Thyroid gland (tissue), 4 donors: ENCODE results near the gene LTBR.

Experiments
- CTCF ChIP-seq, 6 experiments: fragments of 200-600 bp in 3 of 6; fragments of 450-650 bp in 3 of 6; sonication (generic) in 3 of 6; IDR thresholded peaks; one replicate each; pipeline ENCODE4 v1.5.1; 2016 to 2019; ENCODE audit warnings: antibody characterized with exemption in 6 of 6, mild to moderate bottlenecking in 2 of 6, inconsistent platforms in 1 of 6, moderate library complexity in 1 of 6
- POLR2A ChIP-seq, 2 donors: fragments of 450-650 bp; IDR thresholded peaks; one replicate each; pipeline ENCODE4 v1.6.1; 2017; ENCODE audit warnings: antibody characterized with exemption in 2 of 2, mild to moderate bottlenecking in 2 of 2, moderate library complexity in 1 of 2

GRCh38 chr12:6387541-6387940 is 3.6 kb downstream of the LTBR start:
- TF ChIP-seq CTCF (IDR thresholded peaks at IDR 0.05) (no peak), POLR2A (IDR thresholded peaks at IDR 0.05) (no peak)
